GM18951 (cell line): ENCODE results near the gene EPC2.

Source experiments
- POLR2A ChIP-seq: IDR thresholded peaks from 4 replicates; pipeline ENCODE4 v1.6.1; 2011; ENCODE audit warnings: mild to moderate bottlenecking; ENCODE audit not compliant: insufficient read length, insufficient read depth; ENCODE audit errors: extremely low read depth
- in situ Hi-C: fragments of 300-500 bp; cut with MboI; formaldehyde crosslinking; loops from one replicate; pipeline ENCODE4 v1.12.0; 2022; ENCODE audit warnings: low sequenced_read_pairs, mixed read lengths, inconsistent platforms; ENCODE audit not compliant: unreplicated experiment

Gene EPC2

GRCh38 chr2:148643998-148644882 is at the start of gene EPC2:
TSS of gene EPC2 (plus strand) at chr2:148644751. CDS start at chr2:148645018, 267 bp downstream.
- in situ Hi-C loops: no loop called here
- peak; percentile 83 for TF ChIP-seq POLR2A

GRCh38 chr2:148596018-148596417 is 48.5 kb upstream of the EPC2 start:
- in situ Hi-C loops: no loop called here
- TF ChIP-seq POLR2A: no peak

- in situ Hi-C loops: no loop called here
- TF ChIP-seq POLR2A: no peak
Observed at GRCh38 chr2:148599109-148599991, 45.2 kb upstream of the EPC2 start.

- TF ChIP-seq POLR2A: no peak
- in situ Hi-C loops: no loop called here
Observed at GRCh38 chr2:148602885-148603561, 41.5 kb upstream of the EPC2 start.

GRCh38 chr2:148603562-148603920 is 41.0 kb upstream of the EPC2 start:
- in situ Hi-C loops: no loop called here
- TF ChIP-seq POLR2A: no peak

GRCh38 chr2:148604927-148605326 is 39.6 kb upstream of the EPC2 start:
- TF ChIP-seq POLR2A: no peak
- in situ Hi-C loops: no loop called here

- in situ Hi-C loops: no loop called here
- TF ChIP-seq POLR2A: no peak
Observed at GRCh38 chr2:148607566-148607965, 37.0 kb upstream of the EPC2 start.

GRCh38 chr2:148613231-148614013 is 31.1 kb upstream of the EPC2 start:
- no peak for TF ChIP-seq POLR2A
- in situ Hi-C loops: no loop called here

- in situ Hi-C loops: no loop called here
- TF ChIP-seq POLR2A: no peak
Observed at GRCh38 chr2:148614014-148614321, 30.6 kb upstream of the EPC2 start.

- TF ChIP-seq POLR2A: peak; percentile 34
- in situ Hi-C loops: no loop called here
Observed at GRCh38 chr2:148614322-148615049, 30.1 kb upstream of the EPC2 start.

- TF ChIP-seq POLR2A: no peak
- in situ Hi-C loops: no loop called here
Observed at GRCh38 chr2:148615381-148615841, 29.1 kb upstream of the EPC2 start.

GRCh38 chr2:148616662-148617061 is 27.9 kb upstream of the EPC2 start:
- in situ Hi-C loops: no loop called here
- no peak for TF ChIP-seq POLR2A
